ENCODE measurements around the gene NIP7. TPM values are rescaled to one million over a fixed set of nuclear protein-coding genes. Genes with fewer than 3 reads are reported as not detected.
A peak's percentile ranks its signal among the peaks of the same experiment; 100 is the strongest.

NIP7 gene
- total RNA-seq, 2 experiments from 2014 or later = 36.5 to 38.0 TPM

DNA sequence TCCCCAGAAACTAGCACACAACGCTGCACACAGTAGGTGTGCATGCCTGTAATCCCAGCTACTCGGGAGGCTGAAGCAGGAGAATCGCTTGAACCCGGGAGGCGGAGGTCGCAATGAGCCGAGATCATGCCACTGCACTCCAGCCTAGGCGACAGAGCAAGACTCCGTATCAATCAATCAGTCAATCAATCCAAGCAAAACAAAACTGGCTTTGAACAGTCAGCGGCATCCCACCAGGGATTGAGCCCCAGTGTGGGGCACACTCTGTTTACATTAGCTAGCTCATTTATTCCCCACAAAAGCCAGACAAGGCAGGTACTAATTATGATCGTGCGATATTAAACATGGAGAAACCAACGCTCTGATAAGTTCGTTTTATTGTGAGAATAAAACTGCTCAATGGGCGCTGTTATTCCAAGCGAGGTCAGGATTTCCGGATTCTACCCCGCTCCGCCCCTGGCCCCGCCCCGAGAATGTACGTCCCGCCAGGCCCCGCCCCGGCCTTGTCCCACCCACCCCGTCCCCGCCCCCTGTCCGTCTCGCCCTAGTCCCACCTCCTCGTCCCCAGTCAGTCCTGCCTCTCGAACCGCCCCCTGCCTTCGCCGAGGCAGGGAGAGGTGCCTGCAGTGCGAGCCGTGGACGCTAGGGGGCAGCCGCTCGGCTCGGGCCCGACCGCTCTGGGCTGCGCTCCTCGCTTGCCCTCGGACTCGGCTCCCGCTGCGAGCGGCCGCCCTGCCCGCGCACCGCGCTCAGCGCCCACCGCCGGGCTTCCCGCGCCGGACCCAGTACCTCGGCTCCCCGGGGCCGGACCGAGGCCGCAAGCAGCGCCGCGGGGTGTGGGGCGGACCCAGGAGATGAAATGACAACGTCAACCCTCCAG lies 28.7 kb upstream of the NIP7 start, which contains the start of gene VPS4A:
TSS of gene VPS4A (plus strand) at position 698 of the 880 bp plus-strand sequence. CDS start at position 860, 162 bp downstream.
- H3K4me3 Mint-ChIP-seq = peak within 1 kb of the TSS; percentile 96
- no peaks in the 10 kb centered on the region for H3K9me3 Mint-ChIP-seq
- H3K27me3 Mint-ChIP-seq = no peaks in the 10 kb centered on the region
- peak within 1 kb of the TSS; percentile 95 for H3K27ac Mint-ChIP-seq
- CTCF ChIA-PET = interaction anchor here (0.6 to 1.5 kb wide), 5 partner anchors 12 to 124 kb away, joined by 3 to 5 read pairs (median 3); no protein-coding TSS in a partner anchor
- H3K4me1 Mint-ChIP-seq = peaks cover 26% of the 10 kb centered on the region
- POLR2A ChIA-PET = no interaction called here
- peaks cover 19% of the 10 kb centered on the region for H3K36me3 Mint-ChIP-seq (ENCODE audit: low read depth)
- DNase-seq = peak; percentile 97

DNA sequence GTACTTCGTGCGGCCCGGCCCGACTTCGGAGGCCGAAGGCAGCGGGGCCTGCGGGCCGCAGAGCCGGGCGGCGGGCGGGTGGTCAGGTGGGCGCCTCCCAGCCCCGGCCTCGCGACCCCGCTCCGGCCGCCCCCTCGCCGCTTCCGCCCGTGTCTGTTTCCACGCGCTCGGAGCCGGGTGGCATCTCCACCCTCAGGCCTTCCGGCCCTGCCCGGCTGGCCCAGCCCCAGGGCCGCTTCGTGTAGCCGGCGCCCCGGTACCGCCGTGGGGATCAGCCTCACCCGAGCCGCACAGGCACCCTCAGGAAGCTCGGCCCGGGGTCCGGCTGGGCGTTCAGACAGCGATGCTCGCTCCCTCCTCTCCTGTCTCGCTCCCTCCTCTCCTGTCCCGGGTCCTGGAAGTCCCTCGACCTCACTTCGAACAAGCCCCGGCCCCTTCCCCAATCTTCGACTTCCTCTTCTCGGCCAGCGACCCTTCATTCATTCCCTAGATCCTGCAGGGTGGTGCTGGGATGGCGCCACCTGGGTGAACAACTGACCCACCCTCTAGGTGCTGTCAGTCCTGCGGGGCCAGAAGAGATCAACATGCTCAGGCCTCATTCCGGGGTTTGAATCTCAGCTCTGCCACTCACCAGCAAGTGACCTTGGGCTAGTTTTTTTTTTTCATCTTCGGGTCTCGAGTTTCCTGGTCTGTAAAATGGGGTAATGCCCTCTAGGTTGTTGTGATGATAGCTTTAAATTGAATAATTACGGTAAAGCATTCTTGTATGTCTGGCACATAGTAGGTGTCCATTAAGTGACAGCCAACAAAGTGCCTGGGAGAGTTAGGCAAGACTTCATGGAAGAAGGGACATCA lies 27.8 kb upstream of the NIP7 start:
- H3K27ac Mint-ChIP-seq = peak overlapping the region; percentile 92
- CTCF ChIA-PET = interaction anchor here (0.6 to 1.3 kb wide), 7 partner anchors 9 to 27 kb away, joined by 3 to 6 read pairs (median 3); partner anchors contain the start of gene COG8
- peak overlapping the region; percentile 96 for H3K4me3 Mint-ChIP-seq
- no peaks in the 10 kb centered on the region for H3K9me3 Mint-ChIP-seq
- DNase-seq = peak; percentile 42
- H3K36me3 Mint-ChIP-seq (ENCODE audit: low read depth) = peaks cover 26% of the 10 kb centered on the region
- no peaks in the 10 kb centered on the region for H3K27me3 Mint-ChIP-seq
- H3K4me1 Mint-ChIP-seq = peaks cover 26% of the 10 kb centered on the region
- POLR2A ChIA-PET = no interaction called here

DNA sequence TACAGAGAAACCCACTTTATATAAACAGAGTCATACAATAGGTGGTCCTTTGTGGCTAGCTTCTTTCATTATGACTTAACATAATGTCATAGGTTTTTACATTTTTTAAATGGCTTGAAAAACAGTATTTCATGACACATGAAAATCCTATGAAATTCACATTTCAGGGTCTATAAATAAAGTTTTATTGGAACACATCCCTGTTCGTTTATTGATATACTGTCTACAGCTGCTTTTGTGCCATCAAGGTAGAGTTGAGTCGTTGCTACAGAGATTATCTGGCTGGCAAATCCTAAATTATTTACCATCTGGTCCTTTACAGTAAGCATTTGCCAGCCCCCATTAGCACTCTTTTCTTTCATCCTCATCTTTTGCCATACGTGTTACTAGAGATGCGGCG lies 26.1 kb upstream of the NIP7 start:
- Mint-ChIP-seq H3K27ac (peak overlapping the region; percentile 31), H3K4me1 (peaks cover 26% of the 10 kb centered on the region), H3K9me3 (no peaks in the 10 kb centered on the region), H3K27me3 (no peaks in the 10 kb centered on the region), H3K36me3 (ENCODE audit: low read depth) (peaks cover 30% of the 10 kb centered on the region), H3K4me3 (peak overlapping the region; percentile 62)
- CTCF ChIA-PET = no interaction called here
- DNase-seq = no peak
- POLR2A ChIA-PET = no interaction called here

DNA sequence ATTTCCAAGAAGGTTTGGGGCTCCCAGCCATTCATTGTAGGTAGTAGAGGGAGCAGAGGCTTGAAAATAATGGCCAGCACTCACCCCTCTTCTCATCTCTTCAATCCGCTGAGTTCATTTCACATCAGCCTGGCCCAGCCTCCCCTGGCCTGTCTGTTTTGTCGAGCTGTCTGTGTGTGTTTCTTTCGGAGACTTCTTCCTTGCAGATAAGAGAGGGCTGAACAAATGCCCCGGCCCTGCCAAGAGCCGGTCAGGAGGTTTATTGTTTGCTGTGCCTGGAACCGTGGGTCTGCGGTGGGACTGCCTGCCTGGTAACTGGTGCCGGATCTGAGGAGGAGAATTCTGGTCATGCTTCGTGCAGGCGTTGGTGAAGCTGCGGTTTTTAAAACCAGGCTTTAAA lies 25.0 kb upstream of the NIP7 start:
- DNase-seq = no peak
- ChIA-PET CTCF (interaction anchor here (1.0 kb wide), 1 partner anchor 19 kb away, joined by 3 read pairs; no protein-coding TSS in a partner anchor), POLR2A (no interaction called here)
- Mint-ChIP-seq H3K4me1 (peaks cover 26% of the 10 kb centered on the region), H3K36me3 (ENCODE audit: low read depth) (peaks cover 36% of the 10 kb centered on the region), H3K27me3 (no peaks in the 10 kb centered on the region), H3K4me3 (no peak overlapping the region), H3K27ac (no peak overlapping the region), H3K9me3 (no peaks in the 10 kb centered on the region)

DNA sequence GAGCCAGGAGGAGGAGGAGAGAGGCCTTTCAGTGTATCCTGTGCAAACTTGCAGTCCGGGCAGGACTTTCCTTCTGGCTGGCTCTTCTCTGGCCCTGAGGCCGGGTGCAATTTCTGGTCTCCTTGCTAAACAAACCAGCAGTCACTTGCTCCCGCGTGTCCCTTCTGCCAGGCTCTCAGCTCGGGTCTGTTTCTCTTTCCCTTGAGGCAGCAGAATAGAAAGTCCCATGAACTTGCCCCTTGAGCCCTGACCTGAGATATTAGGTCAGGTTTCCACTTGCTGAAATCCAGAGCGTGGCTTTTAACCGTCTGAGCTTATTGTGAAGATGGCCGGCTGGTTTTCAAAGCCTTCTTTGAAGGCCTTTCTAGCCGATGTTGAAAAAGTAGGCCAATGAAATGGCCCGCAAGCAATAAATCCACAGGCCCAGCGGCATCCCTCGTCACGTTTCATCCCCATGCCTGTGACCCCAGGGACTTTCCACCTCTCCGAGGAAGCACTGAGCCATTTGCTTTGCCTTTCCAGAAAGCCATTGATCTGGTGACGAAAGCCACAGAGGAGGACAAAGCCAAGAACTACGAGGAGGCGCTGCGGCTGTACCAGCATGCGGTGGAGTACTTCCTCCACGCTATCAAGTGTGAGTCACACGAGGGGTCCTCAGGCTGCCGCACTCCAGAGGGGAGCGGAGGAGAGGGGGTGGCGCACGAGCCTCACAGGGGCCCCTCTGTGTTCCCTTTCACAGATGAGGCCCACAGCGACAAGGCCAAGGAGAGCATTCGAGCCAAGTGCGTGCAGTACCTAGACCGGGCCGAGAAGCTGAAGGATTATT lies 23.9 kb upstream of the NIP7 start:
- CTCF ChIA-PET = interaction anchor here (1.3 to 1.5 kb wide), 2 partner anchors 11 to 13 kb away, joined by 3 to 5 read pairs; no protein-coding TSS in a partner anchor
- peaks cover 37% of the 10 kb centered on the region for H3K36me3 Mint-ChIP-seq (ENCODE audit: low read depth)

DNA sequence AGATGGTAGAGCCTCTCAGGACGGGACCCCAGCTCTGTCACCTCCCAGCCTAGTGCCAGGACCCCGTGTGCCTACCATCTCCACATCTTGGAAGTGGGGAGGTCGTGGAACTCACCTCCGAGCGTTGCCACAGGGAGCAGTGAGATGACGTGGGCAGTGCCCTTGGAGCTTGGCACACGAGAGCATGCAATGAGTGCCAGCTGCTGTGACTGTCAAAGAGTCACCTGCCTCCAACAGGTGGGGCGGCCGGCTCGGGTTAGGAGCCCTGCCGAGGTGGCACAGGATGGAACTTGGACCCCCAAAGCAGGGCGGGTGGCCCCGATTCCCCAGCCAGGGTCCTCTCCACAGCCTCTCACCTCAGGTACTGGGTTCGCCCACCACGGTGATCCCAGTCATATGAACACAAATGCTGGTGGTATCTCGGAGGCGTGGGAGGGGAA lies 23.0 kb upstream of the NIP7 start:
- ChIA-PET CTCF (interaction anchor here (1.3 to 1.5 kb wide), 2 partner anchors 10 to 12 kb away, joined by 3 to 5 read pairs; no protein-coding TSS in a partner anchor), POLR2A (no interaction called here)
- Mint-ChIP-seq H3K27ac (no peak overlapping the region), H3K27me3 (no peaks in the 10 kb centered on the region), H3K9me3 (no peaks in the 10 kb centered on the region), H3K4me3 (no peak overlapping the region), H3K36me3 (ENCODE audit: low read depth) (peaks cover 46% of the 10 kb centered on the region), H3K4me1 (peaks cover 19% of the 10 kb centered on the region)
- no peak for DNase-seq

More for the DNA sequence above, 23.9 kb upstream of the NIP7 start:
- H3K27ac Mint-ChIP-seq = no peak overlapping the region
- POLR2A ChIA-PET = no interaction called here
- no peak overlapping the region for H3K4me3 Mint-ChIP-seq
- H3K9me3 Mint-ChIP-seq = no peaks in the 10 kb centered on the region
- DNase-seq = no peak
- H3K27me3 Mint-ChIP-seq = no peaks in the 10 kb centered on the region
- peaks cover 21% of the 10 kb centered on the region for H3K4me1 Mint-ChIP-seq

DNA sequence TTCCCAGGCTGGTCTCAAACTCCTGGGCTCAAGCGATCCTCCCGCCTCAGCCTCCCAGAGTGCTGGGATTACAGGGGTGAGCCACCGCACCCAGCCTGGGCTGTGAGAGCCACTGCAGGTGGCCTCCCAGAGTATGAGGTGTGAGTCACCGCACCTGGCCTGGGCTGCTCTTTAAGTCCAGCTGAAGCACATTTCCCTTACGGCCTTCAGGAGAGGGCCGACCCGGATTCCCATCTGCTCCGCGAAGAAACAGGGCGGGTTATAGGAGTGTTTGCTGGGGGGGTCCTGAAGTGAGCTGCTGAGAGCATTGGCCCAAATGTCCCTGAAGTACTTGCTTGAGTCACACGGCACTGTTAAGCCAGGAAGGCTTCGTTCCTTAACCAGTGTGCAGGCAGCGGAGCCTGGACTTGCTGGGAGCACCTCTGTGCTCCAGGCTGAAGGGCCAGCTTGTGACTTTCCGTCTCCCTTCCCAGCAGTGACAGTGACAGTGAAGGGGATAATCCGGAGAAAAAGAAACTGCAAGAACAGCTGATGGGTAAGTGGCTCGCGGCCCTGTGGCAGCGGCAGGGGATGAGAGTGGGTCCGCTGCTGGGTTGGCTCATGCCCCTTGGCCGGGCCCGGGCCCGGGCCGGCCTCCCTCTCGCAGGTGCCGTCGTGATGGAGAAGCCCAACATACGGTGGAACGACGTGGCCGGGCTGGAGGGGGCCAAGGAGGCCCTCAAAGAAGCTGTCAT lies 21.2 kb upstream of the NIP7 start:
- Mint-ChIP-seq H3K4me1 (peaks cover 13% of the 10 kb centered on the region), H3K27me3 (no peaks in the 10 kb centered on the region), H3K27ac (no peak overlapping the region), H3K36me3 (ENCODE audit: low read depth) (peaks cover 52% of the 10 kb centered on the region), H3K4me3 (no peak overlapping the region), H3K9me3 (no peaks in the 10 kb centered on the region)
- ChIA-PET CTCF (interaction anchor here (0.6 kb wide), 2 partner anchors 13 to 432 kb away, joined by 3 to 4 read pairs; no protein-coding TSS in a partner anchor), POLR2A (interaction anchor here (0.6 kb wide), 1 partner anchor 22 kb away, joined by 6 read pairs; no protein-coding TSS in a partner anchor)
- no peak for DNase-seq

DNA sequence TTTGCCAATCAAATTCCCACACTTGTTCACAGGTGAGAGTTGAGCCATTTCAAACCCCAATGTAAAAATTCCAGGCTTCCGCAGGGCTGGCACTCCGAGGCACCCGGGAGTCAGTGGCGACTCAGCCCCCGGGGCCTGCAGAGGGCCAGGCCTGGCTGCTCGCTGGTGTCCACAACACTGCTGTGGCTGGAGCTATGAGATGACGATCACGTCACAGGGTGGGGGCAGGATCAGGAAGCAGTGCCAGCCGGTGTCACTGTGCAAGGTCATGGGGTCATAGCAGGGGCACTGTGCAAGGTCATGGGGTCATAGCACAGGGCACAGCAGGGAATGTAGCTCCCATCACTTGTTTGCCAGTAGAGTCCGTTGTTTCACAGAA lies 20.7 kb upstream of the NIP7 start:
- POLR2A ChIA-PET = no interaction called here
- peaks cover 49% of the 10 kb centered on the region for H3K36me3 Mint-ChIP-seq (ENCODE audit: low read depth)

DNA sequence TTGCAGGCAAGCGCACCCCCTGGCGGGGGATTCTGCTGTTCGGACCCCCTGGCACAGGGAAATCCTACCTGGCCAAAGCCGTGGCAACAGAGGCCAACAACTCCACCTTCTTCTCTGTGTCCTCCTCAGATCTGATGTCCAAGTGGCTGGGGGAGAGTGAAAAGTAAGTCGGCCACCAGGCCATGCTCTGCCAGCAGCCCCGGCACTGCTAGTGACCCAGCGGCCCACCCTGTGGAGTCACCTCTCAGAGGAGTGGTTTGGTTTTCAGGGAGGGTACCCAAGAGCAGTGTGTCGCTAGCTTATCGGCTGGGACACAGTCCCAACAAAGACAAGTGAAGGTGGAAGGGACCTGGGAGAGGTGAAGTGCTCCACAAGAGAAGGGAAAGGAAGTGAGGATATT lies 20.2 kb upstream of the NIP7 start:
- DNase-seq = no peak
- Mint-ChIP-seq H3K27me3 (no peaks in the 10 kb centered on the region), H3K9me3 (no peaks in the 10 kb centered on the region), H3K4me1 (peaks cover 4% of the 10 kb centered on the region), H3K4me3 (no peak overlapping the region), H3K36me3 (ENCODE audit: low read depth) (peaks cover 51% of the 10 kb centered on the region), H3K27ac (no peak overlapping the region)
- POLR2A ChIA-PET = no interaction called here
- CTCF ChIA-PET = interaction anchor here (1.7 kb wide), 1 partner anchor 10 kb away, joined by 8 read pairs; the partner anchor contains the start of gene PDF

More for the DNA sequence above, 20.7 kb upstream of the NIP7 start:
- Mint-ChIP-seq H3K4me1 (peaks cover 7% of the 10 kb centered on the region), H3K4me3 (no peak overlapping the region), H3K27me3 (no peaks in the 10 kb centered on the region), H3K27ac (no peak overlapping the region), H3K9me3 (no peaks in the 10 kb centered on the region)
- DNase-seq = no peak
- CTCF ChIA-PET = interaction anchor here (0.6 to 1.7 kb wide), 2 partner anchors 11 to 433 kb away, joined by 3 to 8 read pairs; partner anchors contain the start of gene PDF

DNA sequence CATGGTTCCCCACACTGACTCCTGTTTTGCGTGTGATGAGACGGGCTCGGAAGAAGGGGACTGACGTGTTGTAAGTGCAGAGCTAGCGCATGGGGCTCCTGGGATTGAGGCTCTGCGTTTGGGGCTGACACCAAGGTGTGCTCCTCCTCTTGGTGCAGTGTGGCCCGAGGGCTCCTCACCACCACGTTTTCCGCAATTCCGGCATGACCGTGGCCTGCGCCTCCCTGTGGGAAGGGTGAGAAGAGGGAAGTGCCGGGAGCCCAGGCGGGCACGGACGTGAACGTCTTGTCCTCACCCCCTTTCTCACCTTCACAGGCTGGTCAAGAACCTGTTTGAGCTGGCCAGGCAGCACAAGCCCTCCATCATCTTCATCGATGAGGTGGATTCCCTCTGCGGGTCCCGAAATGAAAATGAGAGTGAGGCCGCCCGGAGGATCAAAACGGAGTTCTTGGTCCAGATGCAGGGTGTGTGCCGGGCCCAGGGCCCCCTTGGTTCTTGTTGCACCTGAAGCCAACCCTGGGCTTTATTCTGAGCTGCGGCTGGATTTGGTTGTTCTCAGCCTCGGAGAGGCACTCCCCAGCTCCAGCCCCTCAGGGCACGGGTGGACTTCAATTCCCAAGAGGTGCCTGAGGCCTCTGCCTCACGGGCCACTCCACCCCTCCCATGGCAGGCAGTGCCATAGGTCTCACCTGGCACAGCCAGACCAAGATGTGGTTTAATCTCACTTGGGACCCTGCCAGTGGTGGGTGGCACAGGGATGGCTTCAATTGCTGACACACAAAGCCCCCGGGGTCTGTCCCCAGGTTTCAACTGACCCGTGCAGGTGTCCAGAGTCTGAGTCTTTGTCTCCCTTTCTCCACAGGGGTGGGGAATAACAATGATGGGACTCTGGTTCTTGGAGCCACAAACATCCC lies 19.5 kb upstream of the NIP7 start:
- Mint-ChIP-seq H3K4me1 (peaks cover 1% of the 10 kb centered on the region), H3K27ac (no peak overlapping the region), H3K9me3 (no peaks in the 10 kb centered on the region), H3K36me3 (ENCODE audit: low read depth) (peaks cover 55% of the 10 kb centered on the region), H3K4me3 (no peak overlapping the region), H3K27me3 (no peaks in the 10 kb centered on the region)
- ChIA-PET CTCF (interaction anchor here (0.9 to 1.7 kb wide), 2 partner anchors 8 to 9 kb away, joined by 6 to 8 read pairs; partner anchors contain the start of gene PDF), POLR2A (no interaction called here)
- DNase-seq = no peak

DNA sequence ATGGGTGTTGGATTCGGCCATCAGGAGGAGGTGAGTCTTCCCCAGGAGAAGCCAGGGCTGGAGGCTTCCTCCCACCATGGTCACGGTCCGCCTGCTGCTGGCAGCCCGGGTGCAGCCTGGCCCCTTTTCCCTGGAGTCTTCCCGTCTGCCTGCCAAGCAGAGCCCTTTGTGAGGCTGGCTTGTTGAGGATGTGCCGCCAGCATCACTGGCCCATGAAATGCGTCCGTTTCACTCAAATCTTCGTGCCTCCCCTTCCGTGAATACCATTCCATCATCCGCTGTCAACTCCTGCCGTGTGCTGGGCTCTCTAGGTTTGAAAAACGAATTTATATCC lies 18.9 kb upstream of the NIP7 start:
- peaks cover 60% of the 10 kb centered on the region for H3K36me3 Mint-ChIP-seq (ENCODE audit: low read depth)
- no peaks in the 10 kb centered on the region for H3K27me3 Mint-ChIP-seq
- no peak overlapping the region for H3K4me3 Mint-ChIP-seq
- H3K9me3 Mint-ChIP-seq = no peaks in the 10 kb centered on the region
- no peak overlapping the region for H3K27ac Mint-ChIP-seq
- ChIA-PET CTCF (interaction anchor here (0.9 to 1.7 kb wide), 2 partner anchors 9 kb away, joined by 6 to 8 read pairs; partner anchors contain the start of gene PDF), POLR2A (no interaction called here)
- peaks cover 2% of the 10 kb centered on the region for H3K4me1 Mint-ChIP-seq
- no peak for DNase-seq

Data from activated CD4-positive, alpha-beta T cell treated with anti-CD3 and anti-CD28 coated beads, Interleukin-2, amount 10 ng/mL, durations not matched to agents 7 days and 5 days (primary cell).